ENCODE results near the gene NATD1. TPM values are rescaled to one million over a fixed set of nuclear protein-coding genes. Genes with fewer than 3 reads are reported as not detected.
A peak's percentile ranks its signal among the peaks of the same experiment; 100 is the strongest.

Gene NATD1
- total and polyA plus RNA-seq, 2 experiments from 2014 or later, result 5.0 to 6.7 TPM

- H3K79me2 ChIP-seq, result no peaks in the 10 kb centered on the region
- no peak overlapping the region for H3K4me2 ChIP-seq
- H3K27ac ChIP-seq, result no peak overlapping the region
- H3K36me3 ChIP-seq (replicated peaks; ENCODE audit: insufficient read depth, low read depth), result no peaks in the 10 kb centered on the region
- H3K9me2 ChIP-seq (replicated peaks; ENCODE audit: insufficient read depth), result no peaks in the 10 kb centered on the region
- DNase-seq (ENCODE audit: low spot score), result no peak
- H2AFZ ChIP-seq, result no peak overlapping the region
- WGBS (ENCODE audit: low lambda C conversion rate, missing lambda C conversion rate), result 75% methylated on average over 6 of the region's 6 CpGs
- H4K20me1 ChIP-seq (ENCODE audit: insufficient read depth, poor library complexity, severe bottlenecking), result no peaks in the 10 kb centered on the region
- no peak overlapping the region for H3K4me3 ChIP-seq
- H3K9me3 ChIP-seq (ENCODE audit: low read depth), result no peaks in the 10 kb centered on the region
- H3K4me1 ChIP-seq (ENCODE audit: insufficient read depth), result no peaks in the 10 kb centered on the region
- H3K27me3 ChIP-seq, result no peaks in the 10 kb centered on the region
- TF ChIP-seq EZH2 (IDR thresholded peaks at IDR 0.05; ENCODE audit: borderline replicate concordance), result no peak
These were observed 10.2 kb upstream of the NATD1 start for GRCh38 chr17:21263376-21263775.

GRCh38 chr17:21262259-21262993 lies 9.2 kb upstream of the NATD1 start:
- Histone ChIP-seq H3K36me3 (replicated peaks; ENCODE audit: insufficient read depth, low read depth) (no peaks in the 10 kb centered on the region), H3K9me3 (ENCODE audit: low read depth) (no peaks in the 10 kb centered on the region), H3K9me2 (replicated peaks; ENCODE audit: insufficient read depth) (no peaks in the 10 kb centered on the region), H3K79me2 (no peaks in the 10 kb centered on the region), H3K4me2 (no peak overlapping the region), H2AFZ (no peak overlapping the region), H3K27me3 (no peaks in the 10 kb centered on the region), H3K4me3 (no peak overlapping the region), H3K27ac (no peak overlapping the region), H3K4me1 (ENCODE audit: insufficient read depth) (no peaks in the 10 kb centered on the region), H4K20me1 (ENCODE audit: insufficient read depth, poor library complexity, severe bottlenecking) (no peaks in the 10 kb centered on the region)
- TF ChIP-seq EZH2 (IDR thresholded peaks at IDR 0.05; ENCODE audit: borderline replicate concordance), result no peak
- TF ChIP-seq EZH2phosphoT487 (IDR thresholded peaks at IDR 0.05; ENCODE audit: low read depth, severe bottlenecking, unreplicated experiment), result no peak
- 86% methylated on average over 12 of the region's 12 CpGs for WGBS (ENCODE audit: low lambda C conversion rate, missing lambda C conversion rate)
- no peak for DNase-seq (ENCODE audit: low spot score)

- no peak for TF ChIP-seq CTCF (IDR thresholded peaks at IDR 0.05; ENCODE audit: poor library complexity)
- TF ChIP-seq EZH2 (IDR thresholded peaks at IDR 0.05; ENCODE audit: borderline replicate concordance), result no peak
- TF ChIP-seq EZH2phosphoT487 (IDR thresholded peaks at IDR 0.05; ENCODE audit: low read depth, severe bottlenecking, unreplicated experiment), result no peak
- Histone ChIP-seq H3K79me2 (no peaks in the 10 kb centered on the region), H3K27me3 (no peaks in the 10 kb centered on the region), H3K36me3 (replicated peaks; ENCODE audit: insufficient read depth, low read depth) (no peaks in the 10 kb centered on the region), H3K27ac (no peak overlapping the region), H3K4me3 (no peak overlapping the region), H3K4me2 (no peak overlapping the region), H3K9me3 (ENCODE audit: low read depth) (no peaks in the 10 kb centered on the region), H2AFZ (no peak overlapping the region), H3K4me1 (ENCODE audit: insufficient read depth) (peaks cover 3% of the 10 kb centered on the region), H3K9me2 (replicated peaks; ENCODE audit: insufficient read depth) (no peaks in the 10 kb centered on the region), H4K20me1 (ENCODE audit: insufficient read depth, poor library complexity, severe bottlenecking) (no peaks in the 10 kb centered on the region)
- WGBS (ENCODE audit: low lambda C conversion rate, missing lambda C conversion rate), result 73% methylated on average over 7 of the region's 7 CpGs
- no peak for DNase-seq (ENCODE audit: low spot score)
These were observed 5.4 kb upstream of the NATD1 start for GRCh38 chr17:21258593-21258992.

- Histone ChIP-seq H3K4me3 (peak overlapping the region; percentile 85), H3K4me2 (peak overlapping the region; percentile 86), H3K27ac (peak overlapping the region; percentile 74), H3K27me3 (no peaks in the 10 kb centered on the region), H3K36me3 (replicated peaks; ENCODE audit: insufficient read depth, low read depth) (no peaks in the 10 kb centered on the region), H3K79me2 (peaks cover 3% of the 10 kb centered on the region), H3K4me1 (ENCODE audit: insufficient read depth) (peaks cover 4% of the 10 kb centered on the region), H3K9me3 (ENCODE audit: low read depth) (no peaks in the 10 kb centered on the region), H2AFZ (peak overlapping the region; percentile 97), H4K20me1 (ENCODE audit: insufficient read depth, poor library complexity, severe bottlenecking) (no peaks in the 10 kb centered on the region), H3K9me2 (replicated peaks; ENCODE audit: insufficient read depth) (no peaks in the 10 kb centered on the region)
- TF ChIP-seq EZH2 (IDR thresholded peaks at IDR 0.05; ENCODE audit: borderline replicate concordance), result no peak
- no peak for TF ChIP-seq CTCF (IDR thresholded peaks at IDR 0.05; ENCODE audit: poor library complexity)
- no peak for TF ChIP-seq EZH2phosphoT487 (IDR thresholded peaks at IDR 0.05; ENCODE audit: low read depth, severe bottlenecking, unreplicated experiment)
- no peak for DNase-seq (ENCODE audit: low spot score)
- WGBS (ENCODE audit: low lambda C conversion rate, missing lambda C conversion rate), result 50% methylated on average over 15 of the region's 15 CpGs
These were observed 634 bp upstream of the NATD1 start for GRCh38 chr17:21253646-21254441.

All from hepatocyte (in vitro differentiated cells).